ENCODE measurements around the gene PEPD.

- no peak for TF ChIP-seq POLR2AphosphoS5 (IDR thresholded peaks at IDR 0.05; ENCODE audit: low read depth, low read length)
- TF ChIP-seq REST (IDR thresholded peaks at IDR 0.05; ENCODE audit: insufficient read depth in 1 of 2, low read depth in 2 of 2, low read length in 2 of 2): no peak
- no peak for TF ChIP-seq TAF1 (IDR thresholded peaks at IDR 0.05; ENCODE audit: borderline replicate concordance, insufficient read depth, low read length)
- TF ChIP-seq SIN3A (IDR thresholded peaks at IDR 0.05; ENCODE audit: borderline replicate concordance, insufficient read depth, low read length): no peak
- TF ChIP-seq FOXP2 (optimal IDR thresholded peaks at IDR 0.05; ENCODE audit: borderline replicate concordance, extremely low read depth, extremely low read length, insufficient read depth): no peak
These were observed 73.5 kb downstream of the PEPD start for GRCh38 chr19:33448159-33448516.

All from PFSK-1 (cell line).